ENCODE results near the gene RNF149. TPM values are rescaled to one million over a fixed set of nuclear protein-coding genes. Genes with fewer than 3 reads are reported as not detected.

RNF149 gene
- total and polyA plus RNA-seq, 9 of the 15 experiments (the other 6 are each of a cell fraction or from before 2014, with no cell fraction given): 9.0 to 31.5 (median 22.8) TPM

GRCh38 chr2:101287303-101287702, 21.2 kb downstream of the RNF149 start:
- in situ Hi-C loops (cut with MboI): no loop called here
- WGBS (ENCODE audit: insufficient coverage, low coverage, missing lambda C conversion rate): 100% methylated on average over 2 of the region's 2 CpGs
- Histone ChIP-seq H2AFZ (ENCODE audit: low read depth, low read length) (no peak overlapping the region), H3K4me2 (ENCODE audit: insufficient read depth, low read length) (no peak overlapping the region), H3K4me3 (no peak overlapping the region), H3K9me3 (replicated peaks; ENCODE audit: control insufficient read depth, insufficient read depth, low read depth, low read length) (no peaks in the 10 kb centered on the region), H3K4me1 (replicated peaks in 1 of 2; ENCODE audit: control insufficient read depth in 2 of 2, insufficient read depth in 2 of 2, low read length in 2 of 2) (no peaks in the 10 kb centered on the region), H3K9ac (ENCODE audit: insufficient read depth in 1 of 2, low read depth in 2 of 2, low read length in 2 of 2) (no peak overlapping the region), H3K27me3 (ENCODE audit: control insufficient read depth in 2 of 2, insufficient read depth in 2 of 2, low read length in 2 of 2) (no peaks in the 10 kb centered on the region), H3K79me2 (ENCODE audit: control insufficient read depth, insufficient read depth, low read length) (no peaks in the 10 kb centered on the region), H3K27ac (ENCODE audit: extremely low read depth, low read depth, low read length) (no peak overlapping the region), H3K9me1 (ENCODE audit: control insufficient read depth, insufficient read depth, low read length) (no peaks in the 10 kb centered on the region), H3K36me3 (ENCODE audit: control insufficient read depth, insufficient read depth, low read length) (peaks cover 73% of the 10 kb centered on the region), H4K20me1 (replicated peaks; ENCODE audit: control insufficient read depth, insufficient read depth, low read length) (no peaks in the 10 kb centered on the region)
- intact Hi-C loops (cut with micrococcal nuclease): no loop called here
- no peak for TF ChIP-seq CCAR2 (IDR thresholded peaks at IDR 0.05; ENCODE audit: low read depth, low read length)
- TF ChIP-seq ZNF324 (CRISPR knock-in tag; IDR thresholded peaks at IDR 0.05): no peak
- TF ChIP-seq YBX1 (IDR thresholded peaks at IDR 0.05): no peak
- no peak for TF ChIP-seq SMAD2 (IDR thresholded peaks at IDR 0.05; ENCODE audit: low read depth, low read length)
- TF ChIP-seq CAMTA2 (CRISPR knock-in tag; conservative IDR thresholded peaks at IDR 0.05): no peak
- TF ChIP-seq NFE2L1 (tag; IDR thresholded peaks at IDR 0.05; ENCODE audit: borderline replicate concordance, low read depth): no peak
- no peak for TF ChIP-seq ELK3 (CRISPR knock-in tag; IDR thresholded peaks at IDR 0.05)
- TF ChIP-seq TOE1 (IDR thresholded peaks at IDR 0.05; ENCODE audit: borderline replicate concordance): no peak
- no peak for TF ChIP-seq TOE1 (CRISPR knock-in tag; IDR thresholded peaks at IDR 0.05; ENCODE audit: borderline replicate concordance, low read depth)
- no peak for TF ChIP-seq TEAD4 (IDR thresholded peaks at IDR 0.05; ENCODE audit: low read length)
- TF ChIP-seq TEAD4 (CRISPR knock-in tag; IDR thresholded peaks at IDR 0.05; ENCODE audit: borderline replicate concordance): no peak
- no peak for FAIRE-seq
- TSS peak; percentile 15 for BruUV-seq (replicated peaks)
- ChIA-PET CTCF (ENCODE audit: low intra/inter-chr PET ratio) (no interaction called here), POLR2A (interaction anchor here (0.6 to 1.0 kb wide), 2 partner anchors 9 to 18 kb away, joined by 3 read pairs; no protein-coding TSS in a partner anchor)
- DNase-seq (ENCODE audit: extremely low read depth in 1 of 4, low spot score in 3 of 4): no peak
- ATAC-seq: no peak
